CD4-positive, alpha-beta T cell (primary cell): ENCODE results near the gene SPRYD4. TPM values are rescaled to one million over a fixed set of nuclear protein-coding genes. Genes with fewer than 3 reads are reported as not detected.

Experiments used
- ATAC-seq: fragments of 200-7000 bp; cut with Tn5 transposase; one replicate; pipeline ENCODE4 v1.10.0; 2022; ENCODE audit warnings: mild to moderate bottlenecking; ENCODE audit not compliant: poor library complexity
- CTCF ChIA-PET: fragments of 350-600 bp; sonication (Branson Sonifier 250); formaldehyde crosslinking; loops from one replicate; lab custom pipeline; 2021; ENCODE audit warnings: antibody characterized with exemption, inconsistent platforms; lab: Charles Lee
- POLR2A ChIA-PET: fragments of 350-600 bp; sonication (Branson Sonifier 250); formaldehyde crosslinking; loops from one replicate; lab custom pipeline; 2021; ENCODE audit warnings: antibody characterized with exemption, inconsistent platforms; lab: Charles Lee
- DNase-seq, 14 experiments: peaks; one replicate each; pipeline ENCODE4 v3.0.0-alpha.2; 2013 to 2020; ENCODE audit warnings: mixed read lengths in 2 of 14
- H3K27ac ChIP-seq, 2 donors: one replicate each; pipeline versions ENCODE4 v1.5.1 to v1.7.0; 2013; ENCODE audit warnings: low read length in 2 of 2, low read depth in 1 of 2, mild to moderate bottlenecking in 1 of 2
- H3K27me3 ChIP-seq, 2 experiments: 1 replicate in 1 of 2; 2 replicates in 1 of 2; pipeline versions ENCODE4 v1.6.1 to v1.7.0; 2013; ENCODE audit warnings: low read length in 2 of 2, control low read depth in 1 of 2, mild to moderate bottlenecking in 1 of 2, moderate library complexity in 1 of 2; ENCODE audit not compliant: insufficient read depth in 2 of 2, control insufficient read depth in 1 of 2
- H3K36me3 ChIP-seq: one replicate; pipeline ENCODE4 v1.6.1; 2013; ENCODE audit warnings: low read length, control low read depth; ENCODE audit not compliant: insufficient read depth
- H3K4me1 ChIP-seq: one replicate; pipeline ENCODE4 v1.6.1; 2013; ENCODE audit warnings: low read length, control low read depth; ENCODE audit not compliant: insufficient read depth
- H3K4me3 ChIP-seq: one replicate; pipeline ENCODE4 v1.5.1; 2013; ENCODE audit warnings: mild to moderate bottlenecking, low read length, moderate library complexity
- H3K9me3 ChIP-seq, 2 experiments: 1 replicate in 1 of 2; 2 replicates in 1 of 2; pipeline versions ENCODE4 v1.6.1 to v1.7.0; 2013; ENCODE audit warnings: low read length in 2 of 2, mild to moderate bottlenecking in 2 of 2, control low read depth in 1 of 2, moderate library complexity in 1 of 2; ENCODE audit not compliant: control insufficient read depth in 1 of 2, insufficient read depth in 1 of 2
- H3K27ac Mint-ChIP-seq: one replicate; pipeline ENCODE4 v1.8.0; 2020; ENCODE audit warnings: mixed read lengths
- H3K27me3 Mint-ChIP-seq: one replicate; pipeline ENCODE4 v1.8.0; 2021; ENCODE audit warnings: mixed read lengths
- H3K36me3 Mint-ChIP-seq: one replicate; pipeline ENCODE4 v1.8.0; 2021; ENCODE audit warnings: low read depth, mixed read lengths
- H3K4me1 Mint-ChIP-seq: one replicate; pipeline ENCODE4 v1.8.0; 2021; ENCODE audit warnings: low read depth, mixed read lengths
- H3K4me3 Mint-ChIP-seq: one replicate; pipeline ENCODE4 v1.8.0; 2020; ENCODE audit warnings: mild to moderate bottlenecking, mixed read lengths
- H3K9me3 Mint-ChIP-seq: one replicate; pipeline ENCODE4 v1.8.0; 2020; ENCODE audit warnings: mixed read lengths
- CTCF ChIP-seq: fragments of 200-600 bp; IDR thresholded peaks from one replicate; pipeline ENCODE4 v1.8.0; 2022; ENCODE audit warnings: antibody characterized with exemption, mild to moderate bottlenecking
- intact Hi-C, 2 experiments: fragments of 100-400 bp; cut with DNase I in 1 of 2; cut with micrococcal nuclease in 1 of 2; formaldehyde crosslinking; loops; one replicate each; pipeline versions ENCODE4 v1.15.1 to v1.9.0; 2023 to 2025; cut with DNase I, micrococcal nuclease
- total RNA-seq, 174 experiments: library from RNA in 2 of 174; stranded (reverse) in 2 of 174; gene quantifications; one replicate each; pipeline ENCODE4 v1.2.3 and lab custom pipeline; 2021 to 2026

Gene SPRYD4
- total RNA-seq, 2 experiments from 2014 or later: 7.4 to 7.9 TPM

- TF ChIP-seq CTCF: no peak
- Mint-ChIP-seq H3K27me3 (no peaks in the 10 kb centered on the region), H3K36me3 (no peaks in the 10 kb centered on the region), H3K9me3 (no peaks in the 10 kb centered on the region), H3K27ac (no peak overlapping the region), H3K4me3 (no peak overlapping the region), H3K4me1 (peaks cover 5% of the 10 kb centered on the region)
- POLR2A ChIA-PET: interaction anchor here (0.8 to 2.3 kb wide), 5 partner anchors 12 to 343 kb away, joined by 3 to 7 read pairs (median 4); partner anchors contain the start of genes GLS2, STAT2, TIMELESS and ZC3H10
- ATAC-seq (no peak), DNase-seq (no peak)
- Histone ChIP-seq H3K36me3 (no peaks in the 10 kb centered on the region), H3K4me1 (peaks cover 4% of the 10 kb centered on the region), H3K27ac (no peak overlapping the region), H3K4me3 (no peak overlapping the region), H3K27me3 (no peaks in the 10 kb centered on the region), H3K9me3 (no peaks in the 10 kb centered on the region)
- intact Hi-C loops: loop anchor here in 1 of 2 experiments (5.0 to 10.0 kb wide), 4 partner anchors 99 to 717 kb away; partner anchors contain the start of genes APOF, GDF11, PAN2 and STAT2
- CTCF ChIA-PET: interaction anchor here (1.0 kb wide), 2 partner anchors 13 to 268 kb away, joined by 3 read pairs; partner anchors contain the start of gene TIMELESS
Observed at GRCh38 chr12:56461235-56462159, 6.9 kb upstream of the SPRYD4 start.

GRCh38 chr12:56462565-56462964 lies 5.8 kb upstream of the SPRYD4 start:
- ChIA-PET CTCF (no interaction called here), POLR2A (no interaction called here)
- no peak overlapping the region for H3K27ac ChIP-seq
- no peak overlapping the region for H3K27ac Mint-ChIP-seq
- H3K27me3 ChIP-seq: no peaks in the 10 kb centered on the region
- TF ChIP-seq CTCF: no peak
- H3K4me3 ChIP-seq: no peak overlapping the region
- no peaks in the 10 kb centered on the region for H3K36me3 ChIP-seq
- peaks cover 5% of the 10 kb centered on the region for H3K4me1 Mint-ChIP-seq
- ATAC-seq (no peak), DNase-seq (no peak)
- no peaks in the 10 kb centered on the region for H3K27me3 Mint-ChIP-seq
- intact Hi-C loops: loop anchor here in 1 of 2 experiments (5.0 to 10.0 kb wide), 4 partner anchors 100 to 718 kb away; partner anchors contain the start of genes APOF, GDF11, PAN2 and STAT2
- no peaks in the 10 kb centered on the region for H3K9me3 ChIP-seq
- no peaks in the 10 kb centered on the region for H3K9me3 Mint-ChIP-seq
- H3K4me3 Mint-ChIP-seq: no peak overlapping the region
- peaks cover 4% of the 10 kb centered on the region for H3K4me1 ChIP-seq
- H3K36me3 Mint-ChIP-seq: no peaks in the 10 kb centered on the region

GRCh38 chr12:56469007-56469930 lies 891 bp downstream of the SPRYD4 start:
- peak overlapping the region; percentile 87 for H3K4me3 ChIP-seq
- H3K27ac Mint-ChIP-seq: peak overlapping the region; percentile 97
- intact Hi-C loops: loop anchor here (2.0 to 10.0 kb wide), 4 partner anchors 152 to 724 kb away; partner anchors contain the start of genes CNPY2 (in 1 of the 2), GDF11 (in 1 of the 2) and ZC3H10 (in 1 of the 2)

More at GRCh38 chr12:56469007-56469930, 891 bp downstream of the SPRYD4 start:
- Histone ChIP-seq H3K9me3 (no peaks in the 10 kb centered on the region), H3K27ac (peak overlapping the region; percentile 68 to 94), H3K4me1 (peaks cover 27% of the 10 kb centered on the region), H3K27me3 (no peaks in the 10 kb centered on the region), H3K36me3 (peaks cover 9% of the 10 kb centered on the region)
- CTCF ChIA-PET: interaction anchor here (0.8 to 1.5 kb wide), 4 partner anchors 12 to 351 kb away, joined by 3 to 4 read pairs (median 3); partner anchors contain the start of genes SMARCC2 and ZC3H10
- Mint-ChIP-seq H3K36me3 (peaks cover 29% of the 10 kb centered on the region), H3K27me3 (no peaks in the 10 kb centered on the region), H3K9me3 (no peaks in the 10 kb centered on the region), H3K4me1 (peaks cover 33% of the 10 kb centered on the region), H3K4me3 (peak overlapping the region; percentile 96)
- POLR2A ChIA-PET: interaction anchor here (0.6 to 2.9 kb wide), 13 partner anchors 12 to 247 kb away, joined by 3 to 14 read pairs (median 5); partner anchors contain the start of genes ATP5F1B, CNPY2, COQ10A and IL23A
- ATAC-seq (no peak), DNase-seq (peak in 2 of 14 experiments; percentile 8 to 39)
- no peak for TF ChIP-seq CTCF
